HEK293 (cell line): ENCODE measurements around the gene VAMP8.

ENCODE experiments used
- CTCF ChIA-PET: fragments of 350-600 bp; formaldehyde crosslinking; extraction: SDS; loops from one replicate; lab custom pipeline; 2021; ENCODE audit warnings: antibody characterized with exemption; lab: Yijun Ruan, JAX
- POLR2A ChIA-PET: fragments of 300-600 bp; formaldehyde crosslinking; extraction: SDS; loops from one replicate; lab custom pipeline; 2020; ENCODE audit warnings: antibody characterized with exemption, inconsistent platforms; lab: Yijun Ruan, JAX
- H3K27ac ChIP-seq: fragments of 200-500 bp; sonication (Bioruptor generic); 2 replicates; pipeline ENCODE4 v1.5.1; 2014; ENCODE audit warnings: low read depth, low read length, control low read depth, inconsistent platforms; ENCODE audit errors: extremely low read depth
- H3K36me3 ChIP-seq, 2 experiments: fragments of 200-500 bp in 1 of 2; sonication (Bioruptor generic) in 1 of 2; 1 replicate in 1 of 2; 2 replicates in 1 of 2; pipeline ENCODE4 v1.5.1; 2014 to 2017; ENCODE audit warnings: inconsistent platforms in 2 of 2, low read length in 2 of 2; ENCODE audit not compliant: control insufficient read depth in 2 of 2, insufficient read depth in 1 of 2
- H3K4me1 ChIP-seq: fragments of 200-500 bp; sonication (Bioruptor generic); 2 replicates; pipeline ENCODE4 v1.5.1; 2014; ENCODE audit warnings: mild to moderate bottlenecking, low read length, inconsistent platforms; ENCODE audit not compliant: control insufficient read depth, insufficient read depth
- H3K4me3 ChIP-seq: 2 replicates; pipeline ENCODE4 v1.5.1; 2011; ENCODE audit warnings: low read depth, mild to moderate bottlenecking, control low read depth, low read length, moderate library complexity
- H3K9me3 ChIP-seq: fragments of 200-500 bp; sonication (Bioruptor generic); 2 replicates; pipeline ENCODE4 v1.5.1; 2014; ENCODE audit warnings: low read depth, low read length, inconsistent platforms; ENCODE audit not compliant: control insufficient read depth, insufficient read depth
- SALL2 ChIP-seq: fragments of 450-650 bp; formaldehyde crosslinking; IDR thresholded peaks from 2 replicates; pipeline ENCODE4 v1.5.0; 2017; ENCODE audit warnings: missing biosample characterization, mild to moderate bottlenecking, missing genetic modification characterization, borderline replicate concordance
- TSHZ1 ChIP-seq: fragments of 450-650 bp; formaldehyde crosslinking; IDR thresholded peaks from 2 replicates; pipeline ENCODE4 v1.5.1; 2016; ENCODE audit warnings: missing biosample characterization, missing genetic modification characterization, borderline replicate concordance
- ZBTB20 ChIP-seq: fragments of 450-650 bp; formaldehyde crosslinking; IDR thresholded peaks from 2 replicates; pipeline ENCODE4 v1.5.1; 2016; ENCODE audit warnings: missing biosample characterization, missing genetic modification characterization
- ZBTB7A ChIP-seq: fragments of 450-650 bp; formaldehyde crosslinking; IDR thresholded peaks from 2 replicates; pipeline ENCODE4 v1.5.1; 2016; ENCODE audit warnings: low read depth, missing biosample characterization, missing genetic modification characterization
- ZBTB8A ChIP-seq: fragments of 450-650 bp; formaldehyde crosslinking; IDR thresholded peaks from 2 replicates; pipeline ENCODE4 v1.5.1; 2016; ENCODE audit warnings: missing biosample characterization, missing genetic modification characterization
- ZNF10 ChIP-seq: fragments of 450-650 bp; formaldehyde crosslinking; IDR thresholded peaks from 2 replicates; pipeline ENCODE4 v1.5.1; 2017; ENCODE audit warnings: missing biosample characterization, missing genetic modification characterization
- ZNF146 ChIP-seq: fragments of 450-650 bp; formaldehyde crosslinking; IDR thresholded peaks from 2 replicates; pipeline ENCODE4 v1.5.1; 2016; ENCODE audit warnings: missing biosample characterization, missing genetic modification characterization
- ZNF2 ChIP-seq: fragments of 450-650 bp; formaldehyde crosslinking; IDR thresholded peaks from 2 replicates; pipeline ENCODE4 v1.5.1; 2016; ENCODE audit warnings: missing biosample characterization, missing genetic modification characterization
- ZNF324 ChIP-seq: fragments of 450-650 bp; formaldehyde crosslinking; IDR thresholded peaks from 2 replicates; pipeline ENCODE4 v1.5.1; 2016; ENCODE audit warnings: missing biosample characterization, missing genetic modification characterization
- ZNF416 ChIP-seq: fragments of 450-650 bp; formaldehyde crosslinking; IDR thresholded peaks from 2 replicates; pipeline ENCODE4 v1.5.1; 2016; ENCODE audit warnings: missing biosample characterization, missing genetic modification characterization
- ZNF513 ChIP-seq: fragments of 450-650 bp; IDR thresholded peaks from 2 replicates; pipeline ENCODE4 v1.5.1; 2018; ENCODE audit warnings: missing biosample characterization, missing genetic modification characterization
- ZNF521 ChIP-seq: fragments of 450-650 bp; formaldehyde crosslinking; IDR thresholded peaks from 2 replicates; pipeline ENCODE4 v1.5.1; 2017; ENCODE audit warnings: missing biosample characterization, mild to moderate bottlenecking, missing genetic modification characterization
- ZNF544 ChIP-seq: fragments of 450-650 bp; formaldehyde crosslinking; IDR thresholded peaks from 2 replicates; pipeline ENCODE4 v1.5.0; 2017; ENCODE audit warnings: missing biosample characterization, missing genetic modification characterization
- ZNF629 ChIP-seq: fragments of 450-650 bp; formaldehyde crosslinking; IDR thresholded peaks from 2 replicates; pipeline ENCODE4 v1.5.1; 2017; ENCODE audit warnings: missing biosample characterization, missing genetic modification characterization
- ZNF701 ChIP-seq: fragments of 450-650 bp; formaldehyde crosslinking; IDR thresholded peaks from 2 replicates; pipeline ENCODE4 v1.5.1; 2016; ENCODE audit warnings: missing biosample characterization, missing genetic modification characterization
- TF ChIP-seq, protein P1 (sequence below): fragments of 450-650 bp; formaldehyde crosslinking; IDR thresholded peaks from 2 replicates; pipeline ENCODE4 v1.5.1; 2016; ENCODE audit warnings: missing biosample characterization, missing genetic modification characterization
- TF ChIP-seq, protein P2 (sequence below): fragments of 450-650 bp; formaldehyde crosslinking; IDR thresholded peaks from 2 replicates; pipeline ENCODE4 v1.5.1; 2016; ENCODE audit warnings: missing biosample characterization, missing genetic modification characterization
- TF ChIP-seq, protein P3 (sequence below): fragments of 450-650 bp; formaldehyde crosslinking; conservative IDR thresholded peaks from 2 replicates; pipeline ENCODE4 v1.5.1; 2016; ENCODE audit warnings: low read depth, missing biosample characterization, missing genetic modification characterization

The VAMP8 gene

DNA sequence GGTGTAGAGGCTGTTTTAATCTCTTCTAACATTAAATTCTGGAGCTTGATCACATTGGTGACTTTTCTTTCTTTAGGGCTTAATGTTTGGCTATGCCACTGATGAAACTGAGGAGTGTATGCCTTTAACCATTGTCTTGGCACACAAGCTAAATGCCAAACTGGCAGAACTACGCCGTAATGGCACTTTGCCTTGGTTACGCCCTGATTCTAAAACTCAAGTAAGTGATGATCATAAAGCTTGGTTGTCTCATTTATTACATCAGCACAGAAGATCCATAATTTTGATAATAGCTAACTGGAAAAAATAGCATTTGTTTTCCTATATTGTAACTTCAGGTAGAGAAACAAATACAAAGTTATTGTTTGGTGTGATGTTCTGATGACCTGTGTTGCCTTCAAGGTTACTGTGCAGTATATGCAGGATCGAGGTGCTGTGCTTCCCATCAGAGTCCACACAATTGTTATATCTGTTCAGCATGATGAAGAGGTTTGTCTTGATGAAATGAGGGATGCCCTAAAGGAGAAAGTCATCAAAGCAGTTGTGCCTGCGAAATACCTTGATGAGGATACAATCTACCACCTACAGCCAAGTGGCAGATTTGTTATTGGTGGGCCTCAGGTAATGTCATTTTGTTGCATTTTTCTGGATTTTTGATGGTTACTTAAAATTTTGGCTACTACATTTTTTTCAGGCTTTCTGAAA is 35.5 kb upstream of the VAMP8 start:
- TF ChIP-seq ZNF629 (tag by site-specific recombination) (no peak), ZNF521 (tag by site-specific recombination) (no peak), ZNF416 (tag by site-specific recombination) (no peak), ZBTB7A (no peak)
- TF ChIP-seq, protein P1, sequence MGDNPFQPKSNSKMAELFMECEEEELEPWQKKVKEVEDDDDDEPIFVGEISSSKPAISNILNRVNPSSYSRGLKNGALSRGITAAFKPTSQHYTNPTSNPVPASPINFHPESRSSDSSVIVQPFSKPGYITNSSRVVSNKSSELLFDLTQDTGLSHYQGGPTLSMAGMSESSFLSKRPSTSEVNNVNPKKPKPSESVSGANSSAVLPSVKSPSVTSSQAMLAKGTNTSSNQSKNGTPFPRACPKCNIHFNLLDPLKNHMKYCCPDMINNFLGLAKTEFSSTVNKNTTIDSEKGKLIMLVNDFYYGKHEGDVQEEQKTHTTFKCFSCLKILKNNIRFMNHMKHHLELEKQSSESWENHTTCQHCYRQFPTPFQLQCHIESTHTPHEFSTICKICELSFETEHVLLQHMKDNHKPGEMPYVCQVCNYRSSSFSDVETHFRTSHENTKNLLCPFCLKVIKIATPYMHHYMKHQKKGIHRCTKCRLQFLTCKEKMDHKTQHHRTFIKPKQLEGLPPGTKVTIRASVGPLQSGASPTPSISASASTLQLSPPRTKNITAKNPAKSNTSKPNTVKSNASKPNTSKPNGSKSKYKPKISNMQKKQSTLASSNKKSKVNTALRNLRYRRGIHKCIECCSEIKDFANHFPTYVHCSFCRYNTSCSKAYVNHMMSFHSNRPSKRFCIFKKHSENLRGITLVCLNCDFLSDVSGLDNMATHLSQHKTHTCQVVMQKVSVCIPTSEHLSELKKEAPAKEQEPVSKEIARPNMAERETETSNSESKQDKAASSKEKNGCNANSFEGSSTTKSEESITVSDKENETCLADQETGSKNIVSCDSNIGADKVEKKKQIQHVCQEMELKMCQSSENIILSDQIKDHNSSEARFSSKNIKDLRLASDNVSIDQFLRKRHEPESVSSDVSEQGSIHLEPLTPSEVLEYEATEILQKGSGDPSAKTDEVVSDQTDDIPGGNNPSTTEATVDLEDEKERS (tag by site-specific recombination): no peak
- ChIA-PET CTCF (interaction anchor here (0.6 to 9.1 kb wide), 4 partner anchors 9 to 122 kb away, joined by 3 to 73 read pairs (median 27); partner anchors contain the start of gene SH2D6), POLR2A (interaction anchor here (0.5 to 3.8 kb wide), 4 partner anchors 19 to 168 kb away, joined by 3 to 87 read pairs (median 14); partner anchors contain the start of genes GGCX and SH2D6)
- Histone ChIP-seq H3K4me1 (0 out of 2 replicates have a peak, but pooled peaks cover 2% of the 10 kb centered on the region), H3K27ac (no peak overlapping the region), H3K36me3 (peaks cover 28 to 67% of the 10 kb centered on the region in 2 experiments), H3K4me3 (no peak overlapping the region), H3K9me3 (no peaks in the 10 kb centered on the region)

- CTCF ChIA-PET: interaction anchor here (1.4 to 5.9 kb wide), 2 partner anchors 8 to 123 kb away, joined by 4 to 42 read pairs; no protein-coding TSS in a partner anchor
- no peak overlapping the region for H3K4me3 ChIP-seq
- no peak overlapping the region for H3K27ac ChIP-seq
- no peaks in the 10 kb centered on the region for H3K9me3 ChIP-seq
- POLR2A ChIA-PET: no interaction called here
- H3K36me3 ChIP-seq: peaks cover 28 to 76% of the 10 kb centered on the region in 2 experiments
- no peaks in the 10 kb centered on the region for H3K4me1 ChIP-seq
- TF ChIP-seq SALL2 (tag by site-specific recombination) (no peak), ZNF701 (tag by site-specific recombination) (no peak), ZBTB20 (tag by site-specific recombination) (no peak), ZNF324 (no peak), ZBTB8A (tag by site-specific recombination) (no peak), ZNF146 (no peak), ZNF10 (tag by site-specific recombination) (no peak), ZNF629 (tag by site-specific recombination) (no peak), ZNF544 (tag by site-specific recombination) (no peak), ZNF2 (tag by site-specific recombination) (no peak), ZNF513 (tag by site-specific recombination) (no peak), TSHZ1 (tag by site-specific recombination) (no peak)
- TF ChIP-seq, protein P2, sequence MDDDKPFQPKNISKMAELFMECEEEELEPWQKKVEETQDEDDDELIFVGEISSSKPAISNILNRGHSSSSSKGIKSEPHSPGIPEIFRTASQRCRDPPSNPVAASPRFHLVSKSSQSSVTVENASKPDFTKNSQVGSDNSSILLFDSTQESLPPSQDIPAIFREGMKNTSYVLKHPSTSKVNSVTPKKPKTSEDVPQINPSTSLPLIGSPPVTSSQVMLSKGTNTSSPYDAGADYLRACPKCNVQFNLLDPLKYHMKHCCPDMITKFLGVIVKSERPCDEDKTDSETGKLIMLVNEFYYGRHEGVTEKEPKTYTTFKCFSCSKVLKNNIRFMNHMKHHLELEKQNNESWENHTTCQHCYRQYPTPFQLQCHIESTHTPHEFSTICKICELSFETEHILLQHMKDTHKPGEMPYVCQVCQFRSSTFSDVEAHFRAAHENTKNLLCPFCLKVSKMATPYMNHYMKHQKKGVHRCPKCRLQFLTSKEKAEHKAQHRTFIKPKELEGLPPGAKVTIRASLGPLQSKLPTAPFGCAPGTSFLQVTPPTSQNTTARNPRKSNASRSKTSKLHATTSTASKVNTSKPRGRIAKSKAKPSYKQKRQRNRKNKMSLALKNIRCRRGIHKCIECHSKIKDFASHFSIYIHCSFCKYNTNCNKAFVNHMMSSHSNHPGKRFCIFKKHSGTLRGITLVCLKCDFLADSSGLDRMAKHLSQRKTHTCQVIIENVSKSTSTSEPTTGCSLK: no peak
- TF ChIP-seq, protein P3, sequence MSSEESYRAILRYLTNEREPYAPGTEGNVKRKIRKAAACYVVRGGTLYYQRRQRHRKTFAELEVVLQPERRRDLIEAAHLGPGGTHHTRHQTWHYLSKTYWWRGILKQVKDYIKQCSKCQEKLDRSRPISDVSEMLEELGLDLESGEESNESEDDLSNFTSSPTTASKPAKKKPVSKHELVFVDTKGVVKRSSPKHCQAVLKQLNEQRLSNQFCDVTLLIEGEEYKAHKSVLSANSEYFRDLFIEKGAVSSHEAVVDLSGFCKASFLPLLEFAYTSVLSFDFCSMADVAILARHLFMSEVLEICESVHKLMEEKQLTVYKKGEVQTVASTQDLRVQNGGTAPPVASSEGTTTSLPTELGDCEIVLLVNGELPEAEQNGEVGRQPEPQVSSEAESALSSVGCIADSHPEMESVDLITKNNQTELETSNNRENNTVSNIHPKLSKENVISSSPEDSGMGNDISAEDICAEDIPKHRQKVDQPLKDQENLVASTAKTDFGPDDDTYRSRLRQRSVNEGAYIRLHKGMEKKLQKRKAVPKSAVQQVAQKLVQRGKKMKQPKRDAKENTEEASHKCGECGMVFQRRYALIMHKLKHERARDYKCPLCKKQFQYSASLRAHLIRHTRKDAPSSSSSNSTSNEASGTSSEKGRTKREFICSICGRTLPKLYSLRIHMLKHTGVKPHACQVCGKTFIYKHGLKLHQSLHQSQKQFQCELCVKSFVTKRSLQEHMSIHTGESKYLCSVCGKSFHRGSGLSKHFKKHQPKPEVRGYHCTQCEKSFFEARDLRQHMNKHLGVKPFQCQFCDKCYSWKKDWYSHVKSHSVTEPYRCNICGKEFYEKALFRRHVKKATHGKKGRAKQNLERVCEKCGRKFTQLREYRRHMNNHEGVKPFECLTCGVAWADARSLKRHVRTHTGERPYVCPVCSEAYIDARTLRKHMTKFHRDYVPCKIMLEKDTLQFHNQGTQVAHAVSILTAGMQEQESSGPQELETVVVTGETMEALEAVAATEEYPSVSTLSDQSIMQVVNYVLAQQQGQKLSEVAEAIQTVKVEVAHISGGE (tag by site-specific recombination): no peak
These were observed 34.6 kb upstream of the VAMP8 start for GRCh38 chr2:85542777-85543176.
